WI38 (cell line): ENCODE results near the gene COX6B2.
"Not testable (repeated sequence)": the region's sequence is repeated elsewhere in the genome, so short reads cannot be mapped to it uniquely, and the experiment has no call there.

Experiments used
- H3K4me3 ChIP-seq: 2 replicates; pipeline ENCODE4 v1.5.1; 2011; ENCODE audit warnings: low read depth, mild to moderate bottlenecking, control low read depth, low read length
- TF ChIP-seq, protein P1 (sequence below): IDR thresholded peaks from 2 replicates; pipeline ENCODE4 v1.5.1; 2012; ENCODE audit warnings: low read depth, mild to moderate bottlenecking, control low read depth, low read length

The COX6B2 gene, protein sequence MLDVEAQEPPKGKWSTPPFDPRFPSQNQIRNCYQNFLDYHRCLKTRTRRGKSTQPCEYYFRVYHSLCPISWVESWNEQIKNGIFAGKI

DNA sequence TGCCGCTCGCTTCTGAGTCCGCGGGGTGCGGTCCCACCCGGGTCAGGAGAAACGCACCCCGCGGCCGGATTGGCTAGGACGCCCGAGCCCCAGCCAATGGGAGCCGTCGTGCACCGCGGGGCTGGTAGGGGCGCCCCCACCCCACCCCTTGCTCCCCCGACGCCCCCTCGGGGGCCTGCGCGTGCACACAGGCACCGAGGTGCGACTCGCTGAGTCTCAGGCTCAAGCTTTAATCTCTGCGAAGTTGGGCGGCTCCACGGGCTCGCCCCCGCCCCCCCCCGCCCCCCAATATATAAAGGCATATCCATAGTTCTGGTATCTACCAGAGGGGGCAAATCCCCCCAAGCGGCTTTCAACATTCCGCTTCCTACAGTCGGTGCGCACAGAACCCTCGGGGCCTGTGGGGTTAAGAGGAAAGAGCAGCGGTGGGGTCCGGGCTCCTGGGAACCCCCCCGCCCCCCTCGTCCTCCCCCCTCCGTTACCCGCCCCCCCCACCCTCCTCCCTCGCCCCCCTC, at the start of gene COX6B2:
Gene COX6B2, minus strand, starts transcription at position 22 of the 515 bp plus-strand sequence. CDS start 198 bp downstream, outside the sequence.
- peak within 1 kb of the TSS; percentile 56 for H3K4me3 ChIP-seq
- TF ChIP-seq, protein P1, sequence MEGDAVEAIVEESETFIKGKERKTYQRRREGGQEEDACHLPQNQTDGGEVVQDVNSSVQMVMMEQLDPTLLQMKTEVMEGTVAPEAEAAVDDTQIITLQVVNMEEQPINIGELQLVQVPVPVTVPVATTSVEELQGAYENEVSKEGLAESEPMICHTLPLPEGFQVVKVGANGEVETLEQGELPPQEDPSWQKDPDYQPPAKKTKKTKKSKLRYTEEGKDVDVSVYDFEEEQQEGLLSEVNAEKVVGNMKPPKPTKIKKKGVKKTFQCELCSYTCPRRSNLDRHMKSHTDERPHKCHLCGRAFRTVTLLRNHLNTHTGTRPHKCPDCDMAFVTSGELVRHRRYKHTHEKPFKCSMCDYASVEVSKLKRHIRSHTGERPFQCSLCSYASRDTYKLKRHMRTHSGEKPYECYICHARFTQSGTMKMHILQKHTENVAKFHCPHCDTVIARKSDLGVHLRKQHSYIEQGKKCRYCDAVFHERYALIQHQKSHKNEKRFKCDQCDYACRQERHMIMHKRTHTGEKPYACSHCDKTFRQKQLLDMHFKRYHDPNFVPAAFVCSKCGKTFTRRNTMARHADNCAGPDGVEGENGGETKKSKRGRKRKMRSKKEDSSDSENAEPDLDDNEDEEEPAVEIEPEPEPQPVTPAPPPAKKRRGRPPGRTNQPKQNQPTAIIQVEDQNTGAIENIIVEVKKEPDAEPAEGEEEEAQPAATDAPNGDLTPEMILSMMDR: no peak

DNA sequence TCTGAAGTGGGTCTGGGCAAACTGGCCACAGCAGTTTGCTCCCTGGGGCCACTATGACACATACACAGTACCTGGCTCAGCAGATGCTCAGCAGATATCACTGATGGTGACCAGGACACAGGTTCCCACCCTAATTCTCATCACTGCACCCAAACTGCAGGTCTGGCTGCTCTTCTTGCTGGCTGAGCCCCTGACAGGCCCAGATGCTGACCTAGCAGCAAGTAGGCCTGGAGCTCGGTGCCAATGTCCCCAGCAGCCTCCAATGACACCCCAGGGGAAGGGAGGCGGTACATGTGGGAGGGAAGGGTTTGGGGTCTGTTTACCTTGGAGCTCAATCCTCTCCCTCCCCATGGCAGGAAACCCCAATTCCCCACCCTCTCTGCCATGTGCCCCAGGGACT, 48.0 kb upstream of the COX6B2 start:
- TF ChIP-seq, protein P1: no peak

DNA sequence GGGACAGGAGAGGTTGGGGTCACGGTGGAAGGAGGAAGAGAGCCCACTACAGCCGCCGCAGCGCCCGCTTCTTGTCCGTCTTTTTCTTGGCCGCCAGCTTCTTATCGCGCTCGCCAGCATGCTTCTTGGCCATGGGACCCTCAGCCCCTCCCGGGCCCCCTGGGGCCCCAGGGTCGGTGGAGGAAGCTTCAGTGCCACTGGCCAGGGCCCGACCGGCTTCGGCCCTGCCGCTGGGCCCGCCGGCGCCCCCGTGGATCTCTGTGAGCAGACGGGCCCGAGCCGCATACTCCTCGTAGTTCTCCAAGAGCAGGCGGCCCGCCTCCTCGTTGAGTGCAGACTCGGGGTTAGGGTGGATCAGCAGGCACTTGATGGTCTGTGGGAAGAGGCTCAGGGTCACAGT, 46.9 kb upstream of the COX6B2 start:
- H3K4me3 ChIP-seq: not testable (repeated sequence)

More for the DNA sequence above, 48.0 kb upstream of the COX6B2 start:
- no peak overlapping the region for H3K4me3 ChIP-seq

DNA sequence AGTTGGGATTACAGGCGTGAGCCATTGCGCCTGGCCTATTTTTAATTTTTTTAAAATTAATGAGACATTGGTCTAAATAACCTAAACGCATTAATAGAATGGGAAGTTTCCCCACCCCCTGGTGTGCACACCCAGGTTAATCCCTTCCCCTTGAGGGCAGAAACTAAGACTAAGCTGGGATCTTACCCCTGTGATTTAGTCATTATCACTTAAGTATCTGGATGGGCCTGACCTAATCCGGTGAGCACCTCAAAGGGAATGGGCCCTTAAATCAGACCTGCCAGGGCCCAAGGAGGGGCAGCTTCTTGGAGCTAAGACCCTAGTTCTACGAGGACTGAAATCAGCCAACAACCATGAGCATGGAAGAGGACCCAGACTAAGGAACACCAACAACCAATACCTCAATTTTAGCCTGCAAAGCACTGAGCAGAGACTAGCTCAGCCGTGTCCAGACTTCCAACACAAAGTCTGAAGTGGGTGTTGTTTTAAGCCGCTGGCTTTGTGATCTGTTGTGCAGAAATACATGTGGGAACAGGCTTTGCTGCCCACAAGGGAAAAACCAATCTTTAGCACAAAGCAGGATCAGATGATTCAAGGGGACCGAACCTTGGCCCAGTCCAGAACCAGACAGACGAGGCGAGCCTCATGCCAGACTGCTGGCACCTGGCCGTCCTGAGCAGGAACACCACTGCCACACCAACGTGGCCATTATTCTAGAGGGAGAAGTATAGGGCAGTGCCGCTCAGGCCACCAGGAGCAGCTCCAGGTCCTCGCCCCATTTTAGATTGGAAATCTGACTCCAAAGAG, 46.0 kb upstream of the COX6B2 start:
- TF ChIP-seq, protein P1: no peak
- H3K4me3 ChIP-seq: no peak overlapping the region

DNA sequence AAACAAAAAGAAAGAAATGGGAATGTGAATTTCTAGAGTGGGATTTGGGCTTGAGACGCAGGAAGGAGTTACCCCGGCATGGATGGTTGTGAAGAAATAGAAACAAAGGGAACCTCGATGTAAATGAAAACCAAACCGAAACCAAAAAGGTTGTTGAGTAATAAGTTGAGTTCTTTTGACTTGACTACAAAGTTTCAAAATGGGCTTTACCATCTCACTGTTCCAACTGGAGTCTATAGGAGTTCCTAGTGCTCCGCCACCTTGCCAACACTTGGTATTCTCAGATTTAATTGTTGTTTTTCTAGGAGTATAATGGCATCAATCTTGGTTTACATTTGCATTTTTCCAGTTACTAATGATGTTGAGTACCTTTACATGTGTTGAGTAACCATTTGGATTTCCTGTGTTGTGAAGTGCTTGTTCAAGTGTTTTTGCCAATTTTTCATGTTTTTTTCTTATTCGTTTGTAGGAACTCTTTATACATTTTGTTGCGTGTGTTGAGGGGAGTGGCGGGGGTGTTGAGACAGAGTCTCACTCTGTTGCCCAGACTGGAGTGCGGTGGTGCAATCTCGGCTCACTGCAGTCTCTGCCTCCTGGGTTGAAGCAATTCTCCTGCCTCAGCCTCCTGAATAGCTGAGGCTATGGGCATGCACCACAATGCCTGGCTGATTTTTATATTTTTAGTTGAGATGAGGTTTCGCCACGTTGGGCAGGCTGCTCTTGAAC, 43.8 kb upstream of the COX6B2 start:
- TF ChIP-seq, protein P1: no peak
- no peak overlapping the region for H3K4me3 ChIP-seq

DNA sequence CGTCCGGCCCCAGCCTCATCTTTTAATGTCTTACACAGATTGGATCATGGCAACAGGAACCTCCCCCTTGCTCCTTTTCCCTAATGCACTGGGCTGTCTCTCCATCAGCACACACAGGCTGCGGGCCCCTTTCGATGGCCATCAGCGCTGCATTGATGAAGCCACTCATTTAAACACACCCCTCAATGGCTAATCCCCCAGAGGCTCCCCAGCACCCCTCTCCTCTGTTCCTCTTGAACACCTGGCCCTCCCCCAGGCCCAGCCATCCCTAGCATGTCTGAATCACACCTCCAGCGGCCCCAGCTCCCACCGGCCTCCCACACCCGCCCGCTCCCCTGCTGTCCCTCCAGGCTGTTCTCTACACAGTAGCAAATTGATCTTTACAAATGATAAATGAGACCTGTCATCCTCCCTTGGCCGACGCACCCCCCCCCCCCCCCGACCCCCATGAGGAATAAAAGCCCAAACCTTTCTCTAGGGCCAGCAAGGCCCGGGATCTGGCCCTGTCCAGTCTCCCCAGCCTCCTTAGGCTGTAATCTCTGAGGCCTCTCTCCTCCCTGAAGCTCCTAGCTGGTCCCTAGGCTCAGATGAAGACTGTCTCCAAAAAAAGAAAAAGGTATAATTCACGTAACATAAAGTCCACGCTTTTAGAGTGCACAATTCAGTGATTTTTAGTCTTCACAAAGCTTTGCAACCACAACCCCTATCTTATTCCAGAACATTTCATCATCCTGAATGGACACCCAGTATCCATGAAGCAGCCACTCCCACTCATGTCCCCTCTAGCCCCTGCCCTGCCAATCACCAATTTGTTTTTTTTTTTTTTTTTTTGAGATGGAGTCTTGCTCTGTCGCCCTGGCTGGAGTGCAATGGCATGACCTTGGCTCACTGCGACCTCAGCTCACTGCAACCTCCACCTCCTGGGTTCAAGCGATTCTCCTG, 38.6 kb upstream of the COX6B2 start:
- TF ChIP-seq, protein P1: no peak
- no peak overlapping the region for H3K4me3 ChIP-seq
